Measurements from ENCODE around the gene KCNB1.

Gene KCNB1

DNA sequence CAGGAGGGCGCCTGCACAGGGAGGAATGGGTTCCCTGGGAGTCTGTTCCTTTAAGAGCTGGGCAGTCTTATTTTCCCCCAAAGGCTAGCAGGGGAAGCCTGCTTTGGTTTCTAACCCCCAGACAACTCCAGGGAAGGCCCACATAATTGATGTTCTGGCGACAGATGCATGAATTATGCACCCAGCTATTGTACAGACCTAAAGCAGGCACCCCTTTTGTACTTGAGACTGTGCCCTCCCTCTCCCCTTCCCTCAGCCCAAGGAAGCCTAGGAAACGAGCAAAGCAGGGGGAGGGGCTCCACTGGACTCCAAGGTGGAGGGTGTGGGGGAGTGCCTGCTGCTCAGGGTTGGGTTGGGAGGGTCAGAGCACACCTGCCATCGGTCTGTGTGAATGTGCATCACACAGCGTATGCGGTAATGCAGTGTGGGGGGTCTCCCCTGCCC, 102.1 kb downstream of the KCNB1 start:
- Mint-ChIP-seq H3K36me3 (ENCODE audit: low read depth) (no peaks in the 10 kb centered on the region), H3K27ac (no peak overlapping the region), H3K9me3 (no peaks in the 10 kb centered on the region), H3K4me3 (no peak overlapping the region), H3K4me1 (peaks cover 8% of the 10 kb centered on the region), H3K27me3 (ENCODE audit: low read depth) (peaks cover 29% of the 10 kb centered on the region)
- TF ChIP-seq CTCF (IDR thresholded peaks at IDR 0.05; ENCODE audit: unreplicated experiment in 3 of 3), result no peak

- H3K36me3 Mint-ChIP-seq (ENCODE audit: low read depth), result no peaks in the 10 kb centered on the region
- peaks cover 8% of the 10 kb centered on the region for H3K4me1 Mint-ChIP-seq
- TF ChIP-seq CTCF (IDR thresholded peaks at IDR 0.05; ENCODE audit: unreplicated experiment in 3 of 3), result no peak
- H3K27me3 Mint-ChIP-seq (ENCODE audit: low read depth), result peaks cover 32% of the 10 kb centered on the region
- peaks cover 5% of the 10 kb centered on the region for H3K9me3 Mint-ChIP-seq
- H3K4me3 Mint-ChIP-seq, result no peak overlapping the region
- no peak overlapping the region for H3K27ac Mint-ChIP-seq
These were observed 103.1 kb downstream of the KCNB1 start for GRCh38 chr20:49379338-49379737.

DNA sequence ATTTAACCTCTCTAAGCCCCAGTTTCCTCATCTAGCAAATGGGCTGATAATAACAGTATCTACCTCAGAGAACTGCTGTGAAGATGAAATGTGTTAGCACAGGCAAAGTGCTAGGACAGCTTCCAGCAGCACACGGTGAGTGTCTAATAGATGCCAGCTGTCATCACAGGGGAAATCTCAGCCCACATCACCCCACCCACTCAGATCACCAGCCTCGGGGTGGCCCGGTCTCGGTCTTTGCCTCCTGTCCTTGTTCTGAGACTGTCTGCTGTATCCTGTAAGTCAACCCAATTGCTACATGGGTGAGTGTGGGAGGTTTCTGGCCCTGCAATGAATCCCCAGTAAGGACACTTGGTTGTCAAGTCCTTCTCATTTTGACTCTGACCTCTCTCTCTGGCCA, 105.1 kb downstream of the KCNB1 start:
- Mint-ChIP-seq H3K4me3 (no peak overlapping the region), H3K36me3 (ENCODE audit: low read depth) (no peaks in the 10 kb centered on the region), H3K27ac (no peak overlapping the region), H3K9me3 (peaks cover 7% of the 10 kb centered on the region), H3K27me3 (ENCODE audit: low read depth) (peaks cover 41% of the 10 kb centered on the region), H3K4me1 (peaks cover 8% of the 10 kb centered on the region)
- no peak for TF ChIP-seq CTCF (IDR thresholded peaks at IDR 0.05; ENCODE audit: unreplicated experiment in 3 of 3)

- Mint-ChIP-seq H3K36me3 (ENCODE audit: low read depth) (no peaks in the 10 kb centered on the region), H3K4me3 (no peak overlapping the region), H3K27me3 (ENCODE audit: low read depth) (peaks cover 55% of the 10 kb centered on the region), H3K4me1 (no peaks in the 10 kb centered on the region), H3K27ac (no peak overlapping the region), H3K9me3 (peaks cover 7% of the 10 kb centered on the region)
- TF ChIP-seq CTCF (IDR thresholded peaks at IDR 0.05; ENCODE audit: unreplicated experiment in 3 of 3), result no peak
These were observed 107.3 kb downstream of the KCNB1 start for GRCh38 chr20:49375170-49375569.

DNA sequence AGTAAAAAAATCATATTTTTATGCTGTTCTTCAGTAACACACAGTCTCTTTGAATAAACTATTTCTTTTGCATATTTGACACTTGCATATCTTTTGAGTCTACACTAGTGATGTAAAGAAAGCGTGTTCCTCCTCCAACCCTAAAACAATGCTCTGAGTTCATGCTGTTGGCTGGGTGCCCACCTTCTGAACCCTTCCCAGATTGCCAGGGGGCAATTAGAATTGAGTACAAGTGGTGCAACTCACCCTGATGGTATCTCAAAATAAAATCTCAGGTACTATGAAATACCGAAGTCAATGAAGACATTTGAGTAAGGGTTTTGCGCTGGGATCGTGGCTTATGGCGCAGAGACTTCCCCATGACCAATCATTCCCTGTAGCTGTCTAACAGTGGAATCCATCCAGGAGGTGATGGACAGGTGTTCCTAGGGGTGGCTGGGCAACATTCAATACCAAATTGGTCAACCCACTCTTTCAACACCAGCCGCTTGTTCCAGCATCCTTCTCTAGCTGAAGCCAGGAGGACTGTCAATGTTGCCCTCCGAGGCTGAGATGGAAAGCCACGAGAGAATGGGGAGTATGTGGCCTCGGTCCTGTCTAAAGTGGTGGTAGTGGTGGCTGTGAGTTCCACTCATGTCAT, 110.3 kb downstream of the KCNB1 start:
- H3K27me3 Mint-ChIP-seq (ENCODE audit: low read depth), result peaks cover 52% of the 10 kb centered on the region
- no peak overlapping the region for H3K27ac Mint-ChIP-seq
- no peak overlapping the region for H3K4me3 Mint-ChIP-seq
- no peak for TF ChIP-seq CTCF (IDR thresholded peaks at IDR 0.05; ENCODE audit: unreplicated experiment in 3 of 3)
- peaks cover 12% of the 10 kb centered on the region for H3K4me1 Mint-ChIP-seq
- H3K36me3 Mint-ChIP-seq (ENCODE audit: low read depth), result no peaks in the 10 kb centered on the region
- H3K9me3 Mint-ChIP-seq, result peaks cover 7% of the 10 kb centered on the region

GRCh38 chr20:49368596-49368995, 113.9 kb downstream of the KCNB1 start:
- no peak for TF ChIP-seq CTCF (IDR thresholded peaks at IDR 0.05; ENCODE audit: unreplicated experiment in 3 of 3)
- Mint-ChIP-seq H3K9me3 (no peaks in the 10 kb centered on the region), H3K4me3 (no peak overlapping the region), H3K4me1 (peaks cover 30% of the 10 kb centered on the region), H3K27ac (no peak overlapping the region), H3K27me3 (ENCODE audit: low read depth) (peaks cover 36% of the 10 kb centered on the region), H3K36me3 (ENCODE audit: low read depth) (no peaks in the 10 kb centered on the region)

All from nephron (organoid).